Astrocyte (in vitro differentiated cells and primary cell): ENCODE data around the gene RCCD1. TPM values are rescaled to one million over a fixed set of nuclear protein-coding genes. Genes with fewer than 3 reads are reported as not detected.

ENCODE experiments used
- DNase-seq: peaks from one replicate; pipeline ENCODE4 v3.0.0-alpha.2; 2010; ENCODE audit warnings: low read depth
- FAIRE-seq: peaks from 2 replicates; lab custom pipeline; 2011; peaks lifted over from hg19 to GRCh38; lab: Jason Lieb, UNC
- H2AFZ ChIP-seq: 2 replicates; pipeline ENCODE4 v1.6.0; 2012; ENCODE audit warnings: low read depth, low read length, inconsistent platforms
- H3K27ac ChIP-seq: 2 replicates; pipeline ENCODE4 v1.5.1; 2011; ENCODE audit warnings: low read depth, low read length, inconsistent platforms
- H3K27me3 ChIP-seq: 2 replicates; pipeline ENCODE4 v1.6.0; 2011; ENCODE audit warnings: low read length, inconsistent platforms; ENCODE audit not compliant: insufficient read depth
- H3K36me3 ChIP-seq: 2 replicates; pipeline ENCODE4 v1.5.1; 2011; ENCODE audit warnings: low read length, inconsistent platforms; ENCODE audit not compliant: insufficient read depth
- H3K4me1 ChIP-seq: 2 replicates; pipeline ENCODE4 v1.5.1; 2011; ENCODE audit warnings: low read length, inconsistent platforms; ENCODE audit not compliant: insufficient read depth
- H3K4me2 ChIP-seq: 2 replicates; pipeline ENCODE4 v1.6.0; 2012; ENCODE audit warnings: low read length, inconsistent platforms
- H3K4me3 ChIP-seq: 2 replicates; pipeline ENCODE4 v1.5.1; 2011; ENCODE audit warnings: low read depth, mild to moderate bottlenecking, low read length, inconsistent platforms; ENCODE audit not compliant: insufficient read depth
- H3K79me2 ChIP-seq: 2 replicates; pipeline ENCODE4 v1.6.0; 2012; ENCODE audit warnings: mild to moderate bottlenecking, low read length, inconsistent platforms; ENCODE audit not compliant: insufficient read depth
- H3K9ac ChIP-seq: 2 replicates; pipeline ENCODE4 v1.6.0; 2012; ENCODE audit warnings: mild to moderate bottlenecking, low read length, inconsistent platforms
- H3K9me3 ChIP-seq: 2 replicates; pipeline ENCODE4 v1.5.1; 2012; ENCODE audit warnings: low read depth, mild to moderate bottlenecking, low read length, inconsistent platforms; ENCODE audit not compliant: insufficient read depth
- H4K20me1 ChIP-seq: 2 replicates; pipeline ENCODE4 v1.6.0; 2012; ENCODE audit warnings: low read length, inconsistent platforms; ENCODE audit not compliant: insufficient read depth
- H3K27ac Mint-ChIP-seq: one replicate; pipeline ENCODE4 v1.8.0; 2021; ENCODE audit warnings: mild to moderate bottlenecking, mixed read lengths; ENCODE audit not compliant: unreplicated experiment
- H3K27me3 Mint-ChIP-seq: one replicate; pipeline ENCODE4 v1.8.0; 2021; ENCODE audit warnings: low read depth, mixed read lengths; ENCODE audit not compliant: unreplicated experiment
- H3K36me3 Mint-ChIP-seq: one replicate; pipeline ENCODE4 v1.8.0; 2021; ENCODE audit warnings: low read depth, mixed read lengths; ENCODE audit not compliant: unreplicated experiment
- H3K4me1 Mint-ChIP-seq: one replicate; pipeline ENCODE4 v1.8.0; 2021; ENCODE audit warnings: low read depth, mixed read lengths; ENCODE audit not compliant: unreplicated experiment
- H3K4me3 Mint-ChIP-seq: one replicate; pipeline ENCODE4 v1.8.0; 2021; ENCODE audit warnings: mild to moderate bottlenecking, moderate library complexity, mixed read lengths; ENCODE audit not compliant: unreplicated experiment
- H3K9me3 Mint-ChIP-seq: one replicate; pipeline ENCODE4 v1.8.0; 2021; ENCODE audit warnings: mild to moderate bottlenecking, mixed read lengths; ENCODE audit not compliant: unreplicated experiment
- CTCF ChIP-seq: IDR thresholded peaks from 2 replicates; pipeline ENCODE4 v1.5.1; 2011; ENCODE audit warnings: low read depth, mild to moderate bottlenecking, inconsistent platforms, low read length, moderate library complexity; ENCODE audit not compliant: insufficient read depth
- EZH2 ChIP-seq: IDR thresholded peaks from 2 replicates; pipeline ENCODE4 v1.6.1; 2012; ENCODE audit warnings: mild to moderate bottlenecking, low read length, inconsistent platforms; ENCODE audit not compliant: insufficient read depth
- total RNA-seq: library from RNA; stranded (reverse); gene quantifications from 2 replicates; pipeline ENCODE4 v1.2.1, GENCODE V29; 2021

The RCCD1 gene
- total RNA-seq, 1 donor from 2014 or later: 6.8 TPM

DNA sequence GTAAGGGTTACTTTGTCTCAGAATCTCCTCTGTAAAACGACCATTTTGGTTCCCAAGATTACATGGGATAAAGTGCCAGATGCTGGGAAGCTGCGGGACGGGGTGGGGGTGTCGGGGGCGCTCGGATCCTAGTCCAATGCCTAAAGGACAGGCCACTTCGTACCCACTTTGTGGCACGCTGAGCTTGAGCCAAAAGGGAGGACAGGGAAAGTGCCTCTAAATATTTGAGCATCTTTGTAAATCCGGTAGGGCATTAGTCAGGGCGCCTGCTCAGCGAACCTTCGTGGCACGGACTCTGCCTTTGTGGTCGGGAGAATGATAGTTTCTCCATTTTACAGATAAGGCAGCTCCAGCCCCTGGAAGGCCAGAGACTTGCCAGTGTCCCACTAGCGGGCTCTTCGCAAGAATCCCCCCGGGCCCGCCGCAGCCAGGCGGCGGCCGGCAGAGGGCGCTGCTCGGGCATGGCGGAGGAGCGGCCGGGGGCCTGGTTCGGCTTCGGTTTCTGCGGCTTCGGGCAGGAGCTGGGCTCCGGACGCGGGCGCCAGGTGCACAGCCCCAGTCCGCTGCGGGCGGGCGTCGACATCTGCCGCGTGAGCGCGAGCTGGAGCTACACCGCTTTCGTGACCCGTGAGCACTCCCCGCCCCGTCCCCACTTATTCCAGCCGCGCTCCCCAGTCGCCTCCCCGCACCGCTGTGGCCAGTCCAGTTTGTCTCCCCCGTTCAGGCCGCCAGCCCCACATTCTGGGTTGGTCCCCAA, 1.8 kb downstream of the RCCD1 start:
- Histone ChIP-seq H4K20me1 (peaks cover 5% of the 10 kb centered on the region), H3K79me2 (peaks cover 3% of the 10 kb centered on the region), H3K4me1 (peaks cover 26% of the 10 kb centered on the region), H3K27me3 (no peaks in the 10 kb centered on the region), H3K9me3 (no peaks in the 10 kb centered on the region), H3K27ac (peak overlapping the region; percentile 33), H3K9ac (peak overlapping the region; percentile 74), H3K36me3 (peaks cover 15% of the 10 kb centered on the region), H3K4me2 (peak overlapping the region; percentile 96), H2AFZ (peak overlapping the region; percentile 79), H3K4me3 (peak overlapping the region; percentile 65)
- Mint-ChIP-seq H3K4me3 (peak overlapping the region; percentile 76), H3K36me3 (peaks cover 17% of the 10 kb centered on the region), H3K9me3 (no peaks in the 10 kb centered on the region), H3K27me3 (no peaks in the 10 kb centered on the region), H3K27ac (no peak overlapping the region), H3K4me1 (no peaks in the 10 kb centered on the region)
- DNase-seq (peak; percentile 44), FAIRE-seq (no peak)
- TF ChIP-seq EZH2 (no peak), CTCF (peak; percentile 76)

DNA sequence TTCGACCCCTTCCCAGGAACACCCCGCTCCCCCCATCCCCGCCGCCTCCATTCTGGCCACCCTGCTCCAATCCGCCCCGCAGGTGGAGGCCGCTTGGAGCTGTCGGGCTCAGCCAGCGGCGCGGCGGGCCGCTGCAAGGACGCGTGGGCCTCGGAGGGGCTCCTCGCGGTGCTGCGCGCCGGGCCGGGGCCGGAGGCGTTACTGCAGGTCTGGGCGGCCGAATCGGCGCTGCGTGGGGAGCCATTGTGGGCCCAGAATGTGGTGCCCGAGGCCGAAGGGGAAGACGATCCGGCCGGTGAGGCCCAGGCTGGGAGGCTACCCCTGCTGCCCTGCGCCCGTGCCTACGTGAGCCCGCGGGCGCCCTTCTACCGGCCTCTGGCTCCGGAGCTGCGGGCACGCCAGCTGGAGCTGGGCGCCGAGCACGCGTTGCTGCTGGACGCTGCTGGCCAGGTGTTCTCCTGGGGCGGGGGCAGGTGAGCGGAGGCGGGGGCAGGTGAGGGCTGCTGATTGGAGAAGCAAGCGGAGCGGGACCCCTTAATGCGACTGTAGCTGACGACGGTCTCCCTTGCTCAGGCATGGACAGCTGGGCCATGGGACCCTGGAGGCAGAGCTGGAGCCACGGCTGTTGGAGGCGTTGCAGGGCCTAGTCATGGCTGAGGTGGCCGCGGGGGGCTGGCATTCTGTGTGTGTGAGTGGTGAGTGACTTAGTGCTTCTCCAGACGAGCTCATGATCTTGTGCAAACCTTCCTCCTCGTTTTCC, 2.5 kb downstream of the RCCD1 start:
- Mint-ChIP-seq H3K36me3 (peaks cover 14% of the 10 kb centered on the region), H3K27me3 (no peaks in the 10 kb centered on the region), H3K9me3 (no peaks in the 10 kb centered on the region), H3K4me1 (no peaks in the 10 kb centered on the region), H3K4me3 (peak overlapping the region; percentile 79), H3K27ac (peak overlapping the region; percentile 9)
- Histone ChIP-seq H4K20me1 (peaks cover 5% of the 10 kb centered on the region), H3K4me2 (peak overlapping the region; percentile 96), H3K27me3 (no peaks in the 10 kb centered on the region), H3K79me2 (peaks cover 3% of the 10 kb centered on the region), H3K9ac (peak overlapping the region; percentile 74), H3K4me3 (peak overlapping the region; percentile 65), H3K27ac (no peak overlapping the region), H3K4me1 (peaks cover 26% of the 10 kb centered on the region), H3K36me3 (peaks cover 11% of the 10 kb centered on the region), H3K9me3 (no peaks in the 10 kb centered on the region), H2AFZ (peak overlapping the region; percentile 79)
- DNase-seq (peak; percentile 25), FAIRE-seq (no peak)
- TF ChIP-seq EZH2: no peak
- TF ChIP-seq CTCF: no peak
